Erythroblast (primary cell): ENCODE measurements around the gene UQCR11.

ENCODE experiments used
- GATA1 ChIP-seq: IDR thresholded peaks from 2 replicates; pipeline ENCODE4 v1.6.1; 2011; ENCODE audit warnings: low read depth, mild to moderate bottlenecking, control low read depth, low read length, moderate library complexity
- POLR2A ChIP-seq: IDR thresholded peaks from 2 replicates; pipeline ENCODE4 v1.6.1; 2011; ENCODE audit warnings: mild to moderate bottlenecking, low read length

DNA sequence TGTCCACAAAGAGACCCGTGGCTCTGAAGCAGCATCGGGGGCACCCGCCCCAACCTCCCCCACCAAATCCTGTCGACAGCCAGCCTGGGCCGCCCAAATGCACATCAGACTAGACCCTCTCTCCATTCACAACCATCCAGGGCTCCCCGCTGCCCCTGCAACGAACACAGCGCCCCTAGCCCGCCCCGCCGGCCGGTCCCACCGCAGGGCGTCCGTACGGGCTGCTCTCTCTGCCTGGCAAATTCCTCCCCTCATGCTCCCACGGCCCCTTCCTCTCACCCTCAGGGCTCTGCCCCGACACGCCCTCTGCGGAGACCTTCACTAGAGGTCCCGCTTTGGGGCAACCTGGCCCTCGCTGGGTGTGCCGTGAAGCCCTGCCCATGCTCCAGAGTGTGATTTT, 40.0 kb upstream of the UQCR11 start:
- TF ChIP-seq POLR2A = no peak
- TF ChIP-seq GATA1 = no peak
